KMS-11 (cell line): ENCODE data around the gene PIN1.
A peak's percentile ranks its signal among the peaks of the same experiment; 100 is the strongest.

Experiments
- H2AFZ ChIP-seq: fragments of 200-600 bp; sonication (generic); 2 replicates; pipeline ENCODE4 v1.6.1; 2016; ENCODE audit warnings: antibody characterized with exemption, mixed run types, low read depth
- H3K27ac ChIP-seq: fragments of 200-600 bp; sonication (generic); 2 replicates; pipeline ENCODE4 v1.6.1; 2016; ENCODE audit warnings: mild to moderate bottlenecking, mixed run types
- H3K27me3 ChIP-seq: fragments of 200-600 bp; sonication (generic); 2 replicates; pipeline ENCODE4 v1.6.1; 2017; ENCODE audit warnings: mild to moderate bottlenecking, low read depth, mixed run types, moderate library complexity; ENCODE audit not compliant: insufficient read depth
- H3K36me3 ChIP-seq: fragments of 200-600 bp; sonication (generic); 2 replicates; pipeline ENCODE4 v1.6.1; 2017; ENCODE audit warnings: mild to moderate bottlenecking, mixed run types; ENCODE audit not compliant: insufficient read depth
- H3K4me1 ChIP-seq: fragments of 200-600 bp; sonication (generic); 2 replicates; pipeline ENCODE4 v1.6.1; 2016; ENCODE audit warnings: mild to moderate bottlenecking, low read depth, mixed run types; ENCODE audit not compliant: poor library complexity, severe bottlenecking
- H3K4me2 ChIP-seq: fragments of 200-600 bp; sonication (generic); 2 replicates; pipeline ENCODE4 v1.7.0; 2016; ENCODE audit warnings: mild to moderate bottlenecking, mixed run types
- H3K4me3 ChIP-seq: fragments of 200-600 bp; sonication (generic); IDR thresholded peaks from 2 replicates; pipeline ENCODE4 v1.6.1; 2017; ENCODE audit warnings: low read depth, low read length, mixed read lengths; ENCODE audit not compliant: insufficient read depth
- H3K79me2 ChIP-seq: fragments of 200-600 bp; sonication (generic); 2 replicates; pipeline ENCODE4 v1.6.1; 2016; ENCODE audit warnings: low read depth, mixed run types; ENCODE audit not compliant: insufficient read depth
- H3K9ac ChIP-seq: fragments of 200-600 bp; sonication (generic); 2 replicates; pipeline ENCODE4 v1.6.1; 2016; ENCODE audit warnings: mild to moderate bottlenecking, mixed run types
- H4K20me1 ChIP-seq: fragments of 200-600 bp; sonication (generic); 2 replicates; pipeline ENCODE4 v1.6.1; 2016; ENCODE audit warnings: mild to moderate bottlenecking, mixed run types; ENCODE audit not compliant: insufficient read depth
- TF ChIP-seq, protein P1 (sequence below): fragments of 200-600 bp; sonication (generic); conservative IDR thresholded peaks from 2 replicates; pipeline ENCODE4 v1.6.1; 2017; ENCODE audit warnings: low read depth, mild to moderate bottlenecking, antibody characterized with exemption, low read length, moderate library complexity, mixed read lengths

PIN1 gene

DNA sequence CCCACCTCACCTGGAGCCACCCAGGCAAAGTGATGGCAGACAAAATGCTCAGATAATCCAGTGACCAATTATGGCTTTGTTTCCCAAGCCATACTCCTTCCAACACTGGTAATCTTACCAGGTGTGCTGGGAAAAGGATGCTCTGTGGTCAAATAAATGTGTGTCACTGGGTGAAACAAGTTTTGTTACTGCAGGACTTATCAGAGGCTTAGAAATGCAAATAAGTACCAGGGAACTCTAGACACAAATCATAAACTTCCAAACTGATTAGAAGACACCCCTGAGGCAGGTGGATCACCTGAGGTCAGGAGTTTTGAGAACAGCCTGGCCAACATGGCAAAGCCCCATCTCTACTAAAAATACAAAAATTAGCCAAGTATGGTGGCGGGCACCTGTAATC, 26.4 kb downstream of the PIN1 start:
- no peak overlapping the region for H3K27ac ChIP-seq
- H2AFZ ChIP-seq, result no peak overlapping the region
- H3K4me2 ChIP-seq, result no peak overlapping the region
- H3K27me3 ChIP-seq, result peaks cover 18% of the 10 kb centered on the region; the same call in 1 of the 2 replicates
- H3K79me2 ChIP-seq, result no peaks in the 10 kb centered on the region
- no peaks in the 10 kb centered on the region for H4K20me1 ChIP-seq
- no peak overlapping the region for H3K9ac ChIP-seq
- no peak overlapping the region for H3K4me3 ChIP-seq
- no peaks in the 10 kb centered on the region for H3K36me3 ChIP-seq
- peaks cover 9% of the 10 kb centered on the region for H3K4me1 ChIP-seq
- TF ChIP-seq, protein P1, sequence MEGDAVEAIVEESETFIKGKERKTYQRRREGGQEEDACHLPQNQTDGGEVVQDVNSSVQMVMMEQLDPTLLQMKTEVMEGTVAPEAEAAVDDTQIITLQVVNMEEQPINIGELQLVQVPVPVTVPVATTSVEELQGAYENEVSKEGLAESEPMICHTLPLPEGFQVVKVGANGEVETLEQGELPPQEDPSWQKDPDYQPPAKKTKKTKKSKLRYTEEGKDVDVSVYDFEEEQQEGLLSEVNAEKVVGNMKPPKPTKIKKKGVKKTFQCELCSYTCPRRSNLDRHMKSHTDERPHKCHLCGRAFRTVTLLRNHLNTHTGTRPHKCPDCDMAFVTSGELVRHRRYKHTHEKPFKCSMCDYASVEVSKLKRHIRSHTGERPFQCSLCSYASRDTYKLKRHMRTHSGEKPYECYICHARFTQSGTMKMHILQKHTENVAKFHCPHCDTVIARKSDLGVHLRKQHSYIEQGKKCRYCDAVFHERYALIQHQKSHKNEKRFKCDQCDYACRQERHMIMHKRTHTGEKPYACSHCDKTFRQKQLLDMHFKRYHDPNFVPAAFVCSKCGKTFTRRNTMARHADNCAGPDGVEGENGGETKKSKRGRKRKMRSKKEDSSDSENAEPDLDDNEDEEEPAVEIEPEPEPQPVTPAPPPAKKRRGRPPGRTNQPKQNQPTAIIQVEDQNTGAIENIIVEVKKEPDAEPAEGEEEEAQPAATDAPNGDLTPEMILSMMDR, result no peak

DNA sequence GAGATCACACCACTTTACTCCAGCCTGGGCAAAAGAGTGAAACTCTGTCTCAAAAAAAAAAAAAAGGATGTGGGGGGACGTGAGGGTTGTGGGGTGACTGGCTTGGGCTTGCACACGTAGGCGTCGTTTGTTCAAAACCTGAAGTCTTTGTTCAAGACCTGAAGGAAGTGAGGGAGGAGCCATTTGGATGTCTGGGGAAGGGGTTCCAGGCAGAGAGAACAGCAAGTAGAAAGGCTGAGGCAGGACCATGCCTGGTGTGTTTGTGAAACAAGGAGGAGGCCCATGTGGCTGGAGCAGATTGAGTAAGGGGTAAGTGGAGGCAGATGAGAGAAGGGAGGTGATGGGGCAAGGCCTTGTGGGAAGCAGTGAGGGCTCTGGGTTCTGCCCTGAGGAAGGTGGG, 27.8 kb downstream of the PIN1 start:
- TF ChIP-seq, protein P1, result no peak

DNA sequence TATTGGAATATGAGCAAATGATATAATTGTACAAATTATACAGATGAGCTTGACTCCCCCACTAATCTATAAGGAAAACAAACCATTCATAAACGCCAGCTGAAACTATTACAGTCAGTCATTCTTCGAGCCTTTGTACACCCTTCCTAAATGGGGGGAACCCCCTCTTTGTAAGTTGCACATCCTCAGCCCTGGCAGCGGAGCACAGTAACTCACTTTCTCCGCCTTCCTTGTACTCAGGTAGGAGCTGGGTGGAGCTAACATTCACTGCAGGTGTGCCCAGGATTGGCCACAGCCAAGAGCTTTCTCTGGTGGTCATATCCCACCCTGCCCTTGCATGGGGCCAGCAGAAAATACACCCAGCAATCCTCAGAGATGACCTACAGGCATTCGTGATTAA, 28.6 kb downstream of the PIN1 start:
- H3K27ac ChIP-seq, result no peak overlapping the region
- H3K4me3 ChIP-seq, result no peak overlapping the region
- peaks cover 20% of the 10 kb centered on the region; the same call in 1 of the 2 replicates for H3K27me3 ChIP-seq
- H3K9ac ChIP-seq, result no peak overlapping the region
- TF ChIP-seq, protein P1, result no peak
- no peak overlapping the region for H3K4me2 ChIP-seq
- no peaks in the 10 kb centered on the region for H3K36me3 ChIP-seq
- H3K79me2 ChIP-seq, result no peaks in the 10 kb centered on the region
- no peaks in the 10 kb centered on the region for H4K20me1 ChIP-seq
- peaks cover 10% of the 10 kb centered on the region for H3K4me1 ChIP-seq
- no peak overlapping the region for H2AFZ ChIP-seq

More for the DNA sequence above, 27.8 kb downstream of the PIN1 start:
- Histone ChIP-seq H3K27me3 (peaks cover 18% of the 10 kb centered on the region; the same call in 1 of the 2 replicates), H3K79me2 (no peaks in the 10 kb centered on the region), H3K4me3 (no peak overlapping the region), H4K20me1 (no peaks in the 10 kb centered on the region), H3K9ac (no peak overlapping the region), H3K4me2 (no peak overlapping the region), H3K36me3 (no peaks in the 10 kb centered on the region), H3K27ac (no peak overlapping the region), H2AFZ (no peak overlapping the region), H3K4me1 (peaks cover 10% of the 10 kb centered on the region)

DNA sequence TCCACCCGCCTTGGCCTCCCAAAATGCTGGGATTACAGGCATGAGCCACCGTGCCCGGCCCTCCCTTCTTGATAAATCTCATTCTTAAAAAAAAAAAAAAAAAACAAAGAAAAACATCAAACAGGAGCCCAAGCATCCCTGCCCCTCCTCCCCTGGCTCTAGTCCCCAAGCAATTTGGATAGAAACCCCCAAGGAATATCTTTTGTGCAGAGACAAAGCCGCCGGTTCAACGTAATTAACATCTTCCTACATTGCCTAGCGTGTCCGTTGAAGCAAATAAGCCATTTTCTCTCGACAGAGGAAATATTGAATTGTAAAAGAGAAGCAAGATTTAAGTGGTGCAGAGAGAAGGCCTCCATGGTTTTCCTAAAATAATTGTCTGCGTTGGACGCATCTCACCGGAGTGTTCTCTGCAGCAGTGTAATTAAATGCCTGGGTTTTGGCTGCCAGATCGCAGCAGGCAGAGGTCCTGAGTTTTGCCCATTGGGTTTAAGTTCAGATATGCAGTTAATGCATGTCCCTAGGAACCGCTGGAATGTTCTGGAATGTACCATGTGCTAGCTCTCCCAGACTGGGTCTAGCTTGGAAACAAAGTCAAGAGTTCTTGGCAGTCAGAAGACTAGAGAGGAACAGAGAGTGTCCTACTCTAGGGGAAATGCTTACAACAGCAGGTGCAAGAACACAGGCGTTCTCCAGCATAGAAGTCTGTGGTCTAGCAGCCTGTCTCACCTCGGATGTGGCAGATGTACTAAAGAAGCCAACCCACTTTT, 30.8 kb downstream of the PIN1 start:
- no peaks in the 10 kb centered on the region for H3K36me3 ChIP-seq
- H3K79me2 ChIP-seq, result no peaks in the 10 kb centered on the region
- H3K9ac ChIP-seq, result no peak overlapping the region
- no peak overlapping the region for H3K4me3 ChIP-seq
- H2AFZ ChIP-seq, result no peak overlapping the region; the same call in 1 of the 2 replicates
- no peak overlapping the region for H3K27ac ChIP-seq
- TF ChIP-seq, protein P1, result no peak
- H3K27me3 ChIP-seq, result peaks cover 23% of the 10 kb centered on the region; the same call in 1 of the 2 replicates
- no peaks in the 10 kb centered on the region for H4K20me1 ChIP-seq
- 0 out of 2 replicates have a peak overlapping the region, but pooled peaks have one; percentile 9 for H3K4me2 ChIP-seq
- peaks cover 10% of the 10 kb centered on the region for H3K4me1 ChIP-seq
